ENCODE results near the gene RAF1.
"Not testable (repeated sequence)": the region's sequence is repeated elsewhere in the genome, so short reads cannot be mapped to it uniquely, and the experiment has no call there.

The RAF1 gene

GRCh38 chr3:12705981-12706380 is 42.1 kb upstream of the RAF1 start:
- H3K4me3 ChIP-seq (ENCODE audit: low read depth, low read length) = no peak overlapping the region
- no peak for TF ChIP-seq CTCF (IDR thresholded peaks at IDR 0.05; ENCODE audit: low read depth, low read length, missing control alignments)
- in situ Hi-C loops (cut with HindIII; ENCODE audit: low sequenced_read_pairs) = no loop called here
- peak; percentile 60 for DNase-seq (ENCODE audit: low read depth)

GRCh38 chr3:12705374-12705926 is 41.5 kb upstream of the RAF1 start:
- no peak for TF ChIP-seq CTCF (IDR thresholded peaks at IDR 0.05; ENCODE audit: low read depth, low read length, missing control alignments)
- no peak for DNase-seq (ENCODE audit: low read depth)
- in situ Hi-C loops (cut with HindIII; ENCODE audit: low sequenced_read_pairs) = no loop called here
- no peak overlapping the region for H3K4me3 ChIP-seq (ENCODE audit: low read depth, low read length)

- no peak for DNase-seq (ENCODE audit: low read depth)
- H3K4me3 ChIP-seq (ENCODE audit: low read depth, low read length) = no peak overlapping the region
- no peak for TF ChIP-seq CTCF (IDR thresholded peaks at IDR 0.05; ENCODE audit: low read depth, low read length, missing control alignments)
- in situ Hi-C loops (cut with HindIII; ENCODE audit: low sequenced_read_pairs) = no loop called here
Measured at GRCh38 chr3:12702501-12702900, 38.6 kb upstream of the RAF1 start.

GRCh38 chr3:12701601-12702000 is 37.7 kb upstream of the RAF1 start:
- in situ Hi-C loops (cut with HindIII; ENCODE audit: low sequenced_read_pairs); H3K4me3 ChIP-seq (ENCODE audit: low read depth, low read length); DNase-seq (ENCODE audit: low read depth): not testable (repeated sequence)

- no peak for TF ChIP-seq CTCF (IDR thresholded peaks at IDR 0.05; ENCODE audit: low read depth, low read length, missing control alignments)
- in situ Hi-C loops (cut with HindIII; ENCODE audit: low sequenced_read_pairs) = no loop called here
- H3K4me3 ChIP-seq (ENCODE audit: low read depth, low read length) = no peak overlapping the region
- no peak for DNase-seq (ENCODE audit: low read depth)
Measured at GRCh38 chr3:12700800-12701199, 36.9 kb upstream of the RAF1 start.

- TF ChIP-seq CTCF (IDR thresholded peaks at IDR 0.05; ENCODE audit: low read depth, low read length, missing control alignments) = no peak
- H3K4me3 ChIP-seq (ENCODE audit: low read depth, low read length) = no peak overlapping the region
- DNase-seq (ENCODE audit: low read depth) = no peak
- in situ Hi-C loops (cut with HindIII; ENCODE audit: low sequenced_read_pairs) = no loop called here
Measured at GRCh38 chr3:12695916-12696315, 32.0 kb upstream of the RAF1 start.

- in situ Hi-C loops (cut with HindIII; ENCODE audit: low sequenced_read_pairs) = no loop called here
- DNase-seq (ENCODE audit: low read depth) = no peak
- TF ChIP-seq CTCF (IDR thresholded peaks at IDR 0.05; ENCODE audit: low read depth, low read length, missing control alignments) = no peak
- H3K4me3 ChIP-seq (ENCODE audit: low read depth, low read length) = no peak overlapping the region
Measured at GRCh38 chr3:12695112-12695511, 31.2 kb upstream of the RAF1 start.
